ENCODE measurements around the gene PEX14.
A peak's percentile ranks its signal among the peaks of the same experiment; 100 is the strongest.

PEX14 gene

DNA sequence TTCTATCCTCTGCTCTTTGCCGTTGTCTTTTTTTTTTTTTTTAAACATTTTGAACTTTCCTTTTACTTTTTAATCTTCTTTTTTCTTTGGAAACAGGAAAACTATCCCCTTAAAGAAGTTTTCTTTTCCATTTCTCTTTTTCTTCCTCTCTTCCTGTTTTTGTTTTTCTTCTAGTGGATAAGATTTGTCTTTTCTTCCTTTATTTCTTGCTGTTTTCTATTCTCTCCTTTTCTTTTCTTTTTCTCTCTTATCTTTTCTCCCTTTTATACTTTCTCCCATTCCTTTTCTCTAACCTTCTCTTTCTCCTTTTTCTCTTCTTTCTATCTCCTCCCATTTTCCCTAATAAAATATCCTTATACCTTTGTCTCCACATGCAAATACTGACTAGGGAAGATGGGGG is 46.2 kb downstream of the PEX14 start:
- DNase-seq, result no peak

DNA sequence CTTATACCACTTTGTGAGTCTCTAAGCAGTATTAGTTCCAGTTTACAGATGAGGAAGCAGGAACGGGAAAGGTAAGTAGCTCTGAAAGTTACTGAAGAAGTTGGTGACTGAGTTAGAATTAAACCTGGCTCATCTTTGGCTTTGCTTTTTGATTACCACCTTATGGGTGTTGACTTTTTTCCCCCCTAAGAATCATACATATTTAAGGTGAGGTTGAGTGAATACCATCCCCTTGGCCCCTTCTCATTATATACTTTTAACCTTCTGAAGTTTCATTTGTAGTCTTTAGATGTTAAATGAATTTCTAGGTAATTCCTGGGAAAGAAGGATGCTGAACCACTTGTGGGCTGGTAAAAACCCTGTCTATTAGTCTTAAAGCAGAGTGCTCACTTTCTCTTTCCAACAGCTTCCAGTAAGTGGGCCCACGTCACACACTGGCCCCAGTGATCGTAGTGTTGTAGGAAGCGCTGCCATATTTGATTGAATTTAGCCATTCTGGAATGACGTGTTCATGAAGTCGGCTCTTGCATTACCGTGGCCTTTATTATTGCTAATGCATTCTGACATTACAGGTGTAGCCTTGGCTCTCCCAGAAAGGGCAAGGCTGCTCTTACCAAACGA is 46.9 kb downstream of the PEX14 start:
- DNase-seq, result no peak

DNA sequence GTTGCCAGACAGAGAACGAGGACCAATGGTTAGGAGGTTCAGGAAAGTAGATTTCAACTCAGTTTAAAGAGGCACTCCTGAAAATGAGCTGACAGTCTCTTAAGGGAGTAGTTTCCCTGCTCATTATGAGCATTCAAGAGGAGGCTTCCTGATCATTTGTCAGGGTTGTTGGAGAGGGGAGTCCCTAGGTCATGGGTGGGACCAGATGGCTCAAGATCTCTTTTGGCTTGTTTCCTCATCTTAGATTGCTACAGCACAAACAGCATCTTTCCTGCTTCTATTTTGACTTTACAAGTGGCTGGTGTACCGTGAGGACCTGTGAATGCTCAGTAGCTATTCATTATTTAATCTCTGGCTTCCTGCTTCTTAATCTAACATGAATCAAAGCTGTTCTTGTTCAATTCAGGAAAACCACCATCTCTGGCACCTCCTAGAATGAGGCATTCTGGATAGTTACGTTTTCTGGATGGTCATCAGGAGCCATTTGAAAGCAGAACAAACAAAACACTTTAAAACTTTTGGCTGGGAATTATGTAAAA is 47.6 kb downstream of the PEX14 start:
- no peak for DNase-seq

DNA sequence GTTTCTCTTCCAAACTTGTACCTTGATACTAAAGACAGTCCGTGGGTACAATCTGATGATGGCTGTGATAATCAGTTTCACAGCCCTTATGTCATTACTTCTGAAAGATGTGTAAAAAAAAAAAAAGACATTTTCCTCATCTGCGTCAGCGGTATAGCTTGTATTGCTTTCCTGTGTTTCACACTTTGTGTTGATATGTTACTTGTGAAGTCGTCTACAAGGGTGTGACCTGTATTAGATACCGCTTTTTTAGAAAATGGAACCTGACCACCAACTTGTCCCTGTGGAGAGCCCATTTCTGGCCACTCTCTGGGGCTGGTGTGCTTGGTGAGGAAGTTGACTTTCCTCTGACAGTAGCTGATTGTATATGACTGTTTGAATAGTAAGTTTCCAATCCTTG is 50.5 kb downstream of the PEX14 start:
- DNase-seq, result peak in 1 of 2 donors; percentile 47

DNA sequence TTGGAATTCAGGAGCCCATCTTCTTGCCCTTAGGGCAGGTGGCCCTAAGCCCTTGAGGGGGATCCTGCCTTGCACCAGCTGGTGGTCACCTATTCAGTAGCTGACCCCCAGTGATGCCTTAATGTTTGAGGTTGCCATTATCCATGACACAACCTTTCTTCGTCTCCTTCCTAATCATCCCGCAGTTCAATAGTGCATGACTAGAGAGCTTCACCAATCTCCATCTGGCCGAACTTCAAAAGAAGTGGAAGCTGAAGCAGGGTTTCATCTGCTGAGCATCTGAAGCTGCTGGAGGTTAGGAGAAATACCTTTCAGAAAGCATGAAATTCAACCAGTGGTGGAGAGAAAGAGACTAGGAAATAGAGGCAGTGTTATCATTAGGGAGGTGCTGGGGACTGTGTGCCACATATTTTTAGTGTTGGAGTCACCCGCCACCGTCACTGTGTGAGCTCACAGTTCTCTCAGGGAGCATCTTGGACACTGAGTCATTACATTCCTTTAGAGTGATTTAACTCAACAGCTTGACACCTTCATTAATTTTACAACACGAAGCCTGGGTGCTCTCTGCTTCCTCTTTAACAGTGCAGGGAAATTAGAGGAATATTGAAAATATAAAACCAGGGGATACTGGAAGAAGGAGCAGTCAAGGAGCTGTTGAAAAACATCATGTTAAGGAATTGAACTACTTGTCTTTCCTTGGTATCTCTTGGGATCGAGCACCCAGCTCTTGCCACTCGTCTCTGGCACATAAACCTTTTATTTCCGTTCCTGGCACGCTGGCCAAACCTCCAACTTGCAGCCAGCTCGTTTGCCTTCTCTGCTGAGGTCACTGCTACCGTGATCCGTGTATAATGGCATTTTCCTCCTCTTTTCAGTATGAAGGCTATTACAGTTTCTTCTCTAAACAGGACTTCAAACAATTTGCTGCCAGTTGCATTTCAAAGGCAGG is 53.6 kb downstream of the PEX14 start:
- DNase-seq, result no peak

DNA sequence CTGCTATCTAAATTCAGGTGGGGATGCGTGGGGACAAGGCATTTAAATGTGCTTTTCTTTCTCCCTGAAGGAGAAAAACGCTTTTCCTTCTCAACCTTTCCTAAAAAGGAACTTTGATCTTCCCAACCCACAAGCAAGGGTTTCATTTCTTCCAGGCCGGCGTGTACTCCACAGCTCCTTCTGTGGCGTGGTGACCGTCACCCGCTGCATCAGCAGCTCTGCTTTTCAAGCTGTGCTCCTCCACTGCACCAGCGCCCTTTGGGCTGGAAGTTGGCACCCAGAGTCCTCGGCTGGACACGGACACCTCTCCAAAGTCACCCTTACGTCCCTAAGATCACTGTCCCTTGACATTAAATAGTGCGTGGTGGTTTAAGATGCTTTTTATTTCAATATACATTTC is 54.3 kb downstream of the PEX14 start:
- DNase-seq, result no peak

DNA sequence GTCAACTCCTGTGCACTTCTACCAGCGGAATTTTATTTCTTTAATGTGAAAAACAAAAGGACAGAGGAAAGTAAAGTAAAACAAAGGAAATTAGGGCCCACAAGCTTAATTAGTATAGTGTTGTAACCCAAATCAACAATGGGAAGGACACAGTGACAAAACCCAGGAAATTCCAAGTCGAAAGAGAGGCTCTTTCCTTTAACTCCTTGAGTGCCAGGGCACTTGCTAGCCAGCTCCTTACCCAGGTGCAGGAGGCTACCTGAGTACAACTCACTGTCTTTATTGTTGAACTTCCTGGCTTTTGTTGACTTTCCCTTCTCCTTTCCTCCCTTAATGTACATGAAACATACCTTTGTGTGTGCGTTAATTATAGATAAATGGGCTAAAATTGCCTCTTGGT is 55.0 kb downstream of the PEX14 start:
- DNase-seq, result no peak

DNA sequence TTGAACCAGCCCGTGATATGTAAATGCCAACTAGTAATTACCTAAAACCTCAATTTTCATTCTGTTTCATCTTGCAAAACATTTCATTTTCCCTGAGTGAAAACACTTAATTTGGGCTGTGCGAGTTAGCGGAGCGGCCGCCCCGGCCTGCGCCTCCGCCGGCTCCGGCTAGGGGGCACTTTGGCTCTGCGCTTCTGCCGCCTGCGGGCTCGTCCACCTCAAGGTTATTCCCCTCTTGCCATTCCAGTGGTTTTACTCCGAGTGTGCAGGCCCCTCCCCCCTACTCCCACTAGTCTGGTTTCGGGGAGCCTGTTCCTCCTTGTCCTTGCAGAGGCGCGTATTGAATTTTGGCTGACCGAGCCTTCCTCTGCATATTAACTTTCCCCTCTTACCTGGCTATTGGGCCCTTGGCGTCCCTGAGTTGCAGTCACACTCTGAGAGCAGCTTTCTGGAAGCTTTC is 55.6 kb downstream of the PEX14 start:
- no peak for DNase-seq

DNA sequence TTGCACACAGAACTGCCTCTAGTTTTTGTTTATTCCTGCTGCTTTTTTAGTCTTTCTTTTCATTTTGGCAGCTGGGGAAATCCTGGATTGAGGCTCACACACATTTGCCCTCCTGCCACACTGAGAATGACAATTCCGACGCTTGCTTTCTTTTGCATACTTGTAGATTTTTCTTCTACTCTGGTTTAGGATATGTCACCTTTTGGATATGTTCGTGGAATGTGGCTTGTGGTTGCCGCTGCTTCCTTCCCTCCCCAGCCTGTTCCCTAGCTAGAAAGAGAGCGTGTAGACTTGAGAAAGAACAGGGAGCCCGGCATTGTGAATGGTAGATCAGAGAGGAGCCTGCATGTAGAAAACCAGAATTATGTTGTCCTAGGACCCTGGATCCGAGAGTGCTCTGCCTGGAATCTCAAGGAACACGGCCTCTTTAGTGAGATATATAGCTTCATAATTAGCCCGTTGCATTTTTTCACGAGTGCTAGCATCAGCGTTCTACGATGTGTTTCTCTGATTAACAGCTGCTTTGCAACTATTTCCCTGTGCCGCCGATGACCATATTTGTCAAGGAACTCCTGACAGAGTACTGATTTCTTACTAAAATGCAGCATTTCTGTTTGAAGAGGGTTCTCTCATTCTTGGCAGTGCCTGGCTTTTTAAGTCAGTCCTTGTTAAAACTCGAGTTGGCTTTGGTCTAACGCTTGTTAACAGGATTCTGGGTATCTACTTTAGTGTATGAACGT is 56.2 kb downstream of the PEX14 start:
- no peak for DNase-seq

DNA sequence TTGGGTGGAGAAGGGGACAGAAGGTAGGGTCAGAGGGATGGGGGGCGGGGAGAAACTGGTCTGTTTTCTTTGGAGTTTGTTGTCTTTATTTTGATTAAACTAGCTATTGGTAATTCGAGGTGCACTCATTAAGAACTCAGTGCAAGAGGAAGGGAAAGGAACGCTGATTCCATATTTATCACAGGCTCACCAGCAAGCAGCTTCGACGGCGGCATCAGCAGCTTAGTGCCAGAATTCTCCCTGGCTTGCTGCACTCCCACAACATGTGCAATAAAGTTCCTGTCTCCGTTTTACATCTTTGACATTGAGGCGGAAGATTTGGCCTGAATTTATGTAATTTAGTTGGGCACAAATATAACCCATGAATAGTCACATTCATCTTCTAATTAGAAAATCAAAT is 57.6 kb downstream of the PEX14 start:
- no peak for DNase-seq

DNA sequence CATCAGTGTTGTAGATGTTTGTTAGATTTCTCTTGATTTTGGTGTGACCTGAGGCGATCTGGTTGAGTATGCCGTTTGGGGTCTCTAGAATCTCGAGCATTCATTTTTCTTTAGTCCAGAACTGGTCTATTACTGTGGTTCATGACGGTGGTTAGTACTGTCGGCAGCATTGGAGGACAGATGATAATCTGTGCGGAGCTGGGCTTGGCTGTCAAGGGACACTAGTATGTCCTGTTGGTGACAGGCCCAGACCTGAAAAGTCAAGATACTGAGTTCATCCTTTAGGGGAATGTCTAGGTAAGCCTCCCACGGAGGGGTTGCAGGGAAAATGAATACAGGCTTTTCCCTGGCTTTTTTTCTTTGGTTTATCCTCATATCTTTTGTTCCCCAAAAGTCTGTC is 59.8 kb downstream of the PEX14 start:
- DNase-seq, result no peak

DNA sequence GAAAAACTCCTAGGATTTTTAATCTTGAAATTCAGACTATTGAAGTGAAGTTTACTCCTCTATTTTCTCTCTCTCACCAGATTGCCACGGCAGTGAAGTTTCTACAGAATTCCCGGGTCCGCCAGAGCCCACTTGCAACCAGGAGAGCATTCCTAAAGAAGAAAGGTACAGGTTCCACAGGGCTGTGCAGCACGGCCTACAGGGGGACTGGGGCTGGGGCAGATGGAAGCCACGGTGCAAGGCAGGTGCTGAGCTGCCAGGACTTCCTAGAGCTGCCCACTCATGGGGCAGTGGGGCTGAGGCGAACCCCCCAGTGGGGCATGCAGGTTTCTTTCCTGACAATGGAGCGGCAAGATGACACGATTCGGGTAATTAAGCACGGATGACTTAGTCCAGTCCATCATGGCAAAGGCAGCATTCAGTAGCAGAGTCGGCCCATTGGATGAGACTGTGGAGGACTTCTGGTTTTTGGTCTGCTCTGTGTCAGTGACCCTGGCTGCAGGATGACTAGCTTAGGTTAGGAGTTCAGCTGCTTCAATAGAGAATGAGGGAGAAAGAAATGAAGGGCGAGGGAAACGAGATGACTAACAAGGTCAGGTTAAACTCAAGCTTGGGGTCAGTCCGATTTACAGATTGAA is 61.5 kb downstream of the PEX14 start:
- DNase-seq, result no peak

DNA sequence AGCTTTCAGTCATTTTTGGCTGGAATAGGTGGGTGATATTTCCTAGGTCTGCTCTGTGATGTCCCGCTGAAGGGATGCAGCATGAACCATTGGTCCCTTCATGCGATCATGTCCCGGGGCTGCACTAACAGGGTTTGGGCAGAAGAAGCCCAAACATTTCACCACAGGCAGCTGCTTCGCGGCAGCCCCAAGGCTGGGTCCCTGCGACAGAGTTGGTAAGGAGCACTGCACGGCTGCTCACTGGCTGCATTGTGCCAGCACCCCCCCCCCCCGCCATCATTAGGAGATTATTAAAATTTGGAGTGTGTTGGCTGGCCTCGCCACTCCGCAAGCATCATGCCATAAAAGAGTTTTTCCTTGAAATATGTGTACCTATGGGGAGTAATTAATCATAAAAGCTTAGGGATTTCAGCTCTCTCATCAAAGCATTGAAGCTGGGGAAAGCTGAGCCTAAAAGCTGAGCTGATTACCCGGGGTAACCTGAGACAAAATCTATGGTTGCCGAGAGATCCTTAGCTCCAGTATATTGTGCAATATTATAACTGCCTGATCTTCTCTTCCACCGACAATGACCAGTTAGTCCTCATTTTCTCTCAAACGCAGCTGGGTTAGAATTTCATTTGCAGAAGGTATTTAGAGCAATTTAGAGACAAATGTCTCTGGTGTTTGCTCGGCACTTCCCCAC is 62.5 kb downstream of the PEX14 start:
- DNase-seq, result no peak

DNA sequence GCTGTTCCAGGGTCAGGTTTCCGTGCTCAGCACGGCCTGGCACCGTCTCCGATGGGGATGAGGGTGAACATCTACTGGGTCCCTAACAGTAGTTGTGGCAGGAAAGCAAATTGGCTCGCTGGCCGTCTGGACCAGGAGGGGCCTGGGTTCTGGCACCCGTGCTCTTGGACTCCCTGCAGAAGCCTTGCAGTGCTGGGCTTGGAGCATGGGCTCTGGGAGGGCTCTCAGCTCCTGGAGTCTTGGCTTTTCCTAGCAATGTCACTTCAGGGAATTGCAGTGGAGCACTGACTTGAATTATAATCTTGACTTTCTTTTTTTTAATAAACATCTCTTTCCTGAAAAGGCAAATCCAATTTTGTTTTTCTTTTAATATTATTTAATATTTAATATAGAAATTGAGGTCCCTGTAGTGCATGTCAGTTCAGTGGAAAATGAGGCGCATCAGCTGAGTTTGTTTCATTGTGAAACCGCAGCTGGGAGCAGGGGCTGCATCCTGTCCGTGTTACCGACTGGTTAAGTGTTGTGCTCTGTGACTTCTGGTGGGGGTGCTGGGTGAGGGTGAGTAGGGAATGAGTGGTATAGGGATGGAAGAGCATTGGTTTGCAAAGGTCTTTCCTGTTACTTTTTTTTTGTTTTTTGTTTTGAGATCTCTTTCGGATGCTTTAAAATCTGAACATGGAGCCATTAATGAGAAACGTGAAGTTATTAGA is 64.1 kb downstream of the PEX14 start:
- DNase-seq, result no peak

DNA sequence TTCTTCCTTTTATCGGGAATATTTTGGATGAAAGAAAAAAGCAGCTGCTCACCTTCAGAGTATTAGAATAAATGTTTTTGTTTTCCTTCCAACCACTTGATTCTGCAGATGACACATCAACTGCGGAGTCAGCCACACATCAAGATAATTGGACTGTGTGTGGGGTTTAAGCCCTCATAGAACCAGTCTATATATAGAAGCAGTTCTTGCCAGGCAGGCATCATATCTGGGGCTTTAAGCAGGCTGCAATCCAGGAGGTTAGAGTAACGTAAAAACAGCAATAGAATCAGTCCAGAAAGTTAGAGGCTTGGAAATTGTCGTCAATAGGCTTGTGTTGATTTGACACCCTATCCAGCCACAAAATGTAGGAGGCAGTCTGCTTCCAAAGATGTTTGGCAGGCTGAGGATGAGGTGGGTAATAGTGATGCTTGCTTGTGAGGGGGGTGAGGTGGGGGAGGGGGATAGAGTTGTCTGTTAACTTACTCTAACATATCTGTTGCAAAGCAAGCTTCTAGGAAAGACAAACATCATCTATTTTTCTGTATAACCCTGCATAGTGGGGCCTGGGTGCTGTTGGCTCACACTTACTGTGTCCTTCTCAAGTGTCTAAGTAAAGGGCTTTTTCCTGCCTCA is 64.8 kb downstream of the PEX14 start:
- DNase-seq, result no peak

DNA sequence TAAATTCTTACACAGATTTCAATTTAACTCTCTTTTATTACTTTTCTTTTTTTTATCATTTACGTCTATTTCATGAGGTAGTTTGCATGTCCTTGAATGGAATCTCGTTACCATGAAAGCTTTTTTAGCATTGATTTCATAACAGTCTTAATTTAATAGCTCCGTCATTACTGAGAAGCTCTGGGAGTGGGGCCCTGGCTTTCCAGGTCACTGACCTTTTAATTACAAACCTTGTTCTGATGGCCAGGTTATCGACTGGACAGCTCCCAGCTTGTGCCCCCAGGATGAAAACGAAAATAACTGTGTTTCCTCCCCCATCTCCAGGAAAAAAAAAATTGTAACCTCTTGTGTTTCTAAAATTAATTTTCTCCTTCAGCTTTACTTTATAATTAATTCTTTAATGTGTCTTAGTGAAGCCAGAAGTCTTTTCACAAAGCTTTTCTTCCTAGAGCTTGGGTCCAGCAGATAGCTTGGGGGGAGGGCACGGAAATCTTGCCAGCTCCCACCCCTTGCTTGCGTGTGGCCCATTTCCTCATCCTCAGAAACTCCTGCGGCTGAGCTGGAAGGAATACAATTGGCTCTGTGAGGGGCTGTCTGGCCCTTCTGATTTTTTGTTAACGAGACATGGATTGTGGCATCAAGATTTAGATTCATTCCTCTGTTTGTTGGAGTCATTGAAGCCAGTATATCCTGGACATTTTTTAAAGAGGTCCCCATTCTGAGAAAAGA is 65.7 kb downstream of the PEX14 start:
- no peak for DNase-seq

DNA sequence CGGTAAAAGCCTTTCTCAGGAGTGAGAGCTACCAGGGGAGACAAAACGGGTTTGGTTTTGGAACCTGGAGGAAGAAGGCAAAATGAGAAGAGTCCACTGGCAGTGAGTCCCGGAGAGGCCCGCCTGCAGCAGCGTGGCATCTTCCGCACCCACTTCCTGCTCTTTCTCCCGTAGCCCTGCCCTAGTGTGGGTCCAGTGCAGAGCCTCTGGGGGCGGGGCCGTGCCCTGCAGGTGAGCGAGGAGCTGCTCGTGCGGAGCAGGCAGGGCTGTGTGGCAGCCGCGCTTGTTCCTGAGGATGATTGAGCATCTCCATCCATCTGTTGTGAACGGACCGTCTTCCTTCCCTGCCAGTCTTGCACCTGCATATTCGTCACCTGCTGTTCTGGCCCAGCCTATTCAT is 66.5 kb downstream of the PEX14 start:
- no peak for DNase-seq

DNA sequence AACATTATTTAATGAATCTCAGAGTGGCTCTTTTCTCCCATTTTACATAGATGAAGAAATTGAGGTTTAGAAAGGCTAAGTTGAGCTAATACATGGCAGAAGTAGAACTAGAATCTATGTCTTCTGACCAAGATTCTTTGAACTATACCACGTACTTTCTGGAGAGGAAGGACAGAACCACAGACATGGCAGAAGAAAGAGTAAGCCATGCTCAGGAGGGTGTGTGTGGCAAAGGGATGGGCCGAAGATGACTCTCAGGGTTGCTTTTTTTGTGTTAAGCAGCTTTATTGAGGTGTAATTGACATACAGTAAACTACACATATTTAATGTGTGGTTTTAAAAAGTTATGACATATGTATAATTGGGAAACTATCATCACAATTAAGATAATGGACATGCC is 69.5 kb downstream of the PEX14 start:
- DNase-seq, result peak in 1 of 2 donors; percentile 24

DNA sequence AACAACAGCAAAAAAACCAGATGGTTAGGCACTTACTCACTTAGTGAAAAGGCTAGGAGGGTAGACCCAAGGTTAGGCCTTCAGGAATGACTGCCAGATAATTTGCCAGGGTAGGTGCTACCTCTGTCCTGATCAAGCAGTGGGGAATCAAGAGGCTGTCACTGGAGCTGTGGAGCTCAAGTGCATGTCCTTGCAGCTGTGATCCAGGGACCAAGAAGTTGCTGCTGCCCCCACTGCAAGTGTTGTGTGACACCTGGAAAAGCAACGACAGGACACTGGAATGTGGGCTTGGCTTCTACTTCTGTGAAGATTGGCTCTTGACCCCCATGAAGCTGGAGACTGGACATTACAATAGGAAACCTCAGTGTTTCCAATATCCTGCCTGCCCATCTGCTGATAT is 72.1 kb downstream of the PEX14 start:
- DNase-seq, result no peak

DNA sequence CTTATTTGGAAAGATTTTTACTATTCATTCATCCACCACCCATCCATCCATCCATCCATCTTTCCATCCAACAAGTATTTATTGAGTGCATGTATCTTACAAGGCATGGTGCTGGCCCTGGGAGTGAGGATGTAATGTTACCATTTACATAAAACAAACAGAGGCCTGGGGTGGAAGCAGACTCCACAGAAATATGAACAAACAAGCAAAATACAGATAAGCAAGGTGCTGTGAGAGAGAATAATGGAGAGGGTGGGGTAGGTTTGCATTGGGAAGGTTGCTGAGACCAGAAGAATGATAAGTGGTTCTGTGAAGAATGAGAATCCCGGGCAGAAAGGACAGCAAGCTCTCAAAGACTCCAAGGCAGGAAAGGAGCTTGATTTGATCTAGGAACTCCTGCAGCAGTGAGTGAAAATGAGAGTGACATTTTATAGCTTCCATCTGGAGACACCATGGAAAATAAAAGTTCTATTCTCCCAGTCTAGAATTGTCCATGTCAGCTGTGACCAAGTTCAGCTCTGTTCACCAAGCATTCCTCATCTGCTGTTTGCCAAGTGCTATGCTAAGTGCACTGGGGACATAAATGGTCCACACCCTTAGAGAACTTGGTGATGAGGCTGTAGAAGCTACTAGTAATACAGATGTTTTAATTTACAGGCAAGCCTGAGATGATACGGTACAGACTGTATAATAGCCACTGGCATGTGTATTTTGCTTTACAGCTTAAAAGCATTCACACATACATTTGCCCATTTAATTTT is 75.3 kb downstream of the PEX14 start:
- DNase-seq, result no peak
